ENCODE results near the gene CCDC187. TPM values are rescaled to one million over a fixed set of nuclear protein-coding genes. Genes with fewer than 3 reads are reported as not detected.

The CCDC187 gene
- total and polyA plus RNA-seq, 2 of the 8 experiments (the other 6 are each of a cell fraction or from before 2014, with no cell fraction given) = 0.02 TPM; not detected in 1

- no peak for TF ChIP-seq CHD7 (IDR thresholded peaks at IDR 0.05; ENCODE audit: insufficient replicate concordance, low read length)
- TF ChIP-seq NRF1 (IDR thresholded peaks at IDR 0.05; ENCODE audit: low read depth, low read length) = no peak
These were observed 11.1 kb downstream of the CCDC187 start (continued) for GRCh38 chr9:136292591-136293448.
